HG03064 (cell line): Measurements from ENCODE around the gene CDK16.

Source experiments
- ATAC-seq: cut with Tn5 transposase; IDR thresholded peaks from one replicate; pipeline ENCODE4 v1.9.1; 2021; ENCODE audit warnings: low read depth; ENCODE audit not compliant: unreplicated experiment

CDK16 gene

GRCh38 chrX:47226071-47226470, 7.6 kb downstream of the CDK16 start:
- ATAC-seq: no peak

- no peak for ATAC-seq
Observed at GRCh38 chrX:47226531-47227333, 8.3 kb downstream of the CDK16 start.

DNA sequence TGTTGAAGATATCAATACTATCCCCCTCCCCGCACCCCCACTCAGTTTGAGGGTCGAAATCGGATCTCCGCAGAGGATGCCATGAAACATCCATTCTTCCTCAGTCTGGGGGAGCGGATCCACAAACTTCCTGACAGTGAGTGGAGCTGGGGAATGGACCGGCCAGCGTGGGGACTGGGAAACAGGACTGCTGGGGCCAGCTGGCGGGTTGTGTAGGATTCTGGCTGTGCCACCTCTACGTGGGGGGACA, 8.8 kb downstream of the CDK16 start:
- ATAC-seq: no peak

- no peak for ATAC-seq
Observed at GRCh38 chrX:47228550-47229270, 10.2 kb downstream of the CDK16 start.

GRCh38 chrX:47229427-47229826, 10.9 kb downstream of the CDK16 start:
- no peak for ATAC-seq

DNA sequence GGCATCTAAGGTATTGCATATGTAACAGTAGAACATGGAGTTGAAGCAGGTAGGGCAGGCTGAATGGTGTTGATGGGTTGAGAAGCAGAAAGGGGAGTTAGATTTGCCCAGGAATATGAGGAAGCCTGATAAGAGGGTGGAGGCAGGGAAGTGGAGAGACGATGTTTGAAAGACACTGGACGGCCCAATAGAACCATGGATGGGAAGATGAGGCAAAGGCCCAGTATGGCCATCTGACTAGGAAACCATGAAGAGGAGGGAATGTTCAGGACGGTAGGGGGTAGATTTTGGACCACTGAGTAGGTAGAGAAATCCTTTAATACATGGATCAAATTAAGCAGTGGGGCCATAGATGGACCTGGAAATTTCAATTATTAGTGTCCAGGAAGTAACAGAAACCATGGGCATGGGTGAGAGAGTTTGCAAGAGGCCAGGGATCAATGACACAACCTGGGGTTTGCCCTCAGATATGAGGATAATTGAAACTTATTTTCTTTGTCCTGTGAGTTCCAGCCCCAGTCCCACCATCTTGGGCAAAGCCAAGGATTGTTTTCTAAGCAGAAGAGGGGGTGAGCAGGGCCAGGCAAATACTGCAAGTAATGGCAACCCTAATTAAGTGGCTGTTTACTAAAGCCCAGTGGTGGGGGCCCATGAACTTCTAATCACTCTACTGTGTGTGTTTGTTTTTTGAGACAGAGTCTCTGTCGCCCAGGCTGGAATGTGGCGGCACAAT, 11.8 kb downstream of the CDK16 start:
- no peak for ATAC-seq

- ATAC-seq: no peak
Observed at GRCh38 chrX:47231167-47231566, 12.7 kb downstream of the CDK16 start.

DNA sequence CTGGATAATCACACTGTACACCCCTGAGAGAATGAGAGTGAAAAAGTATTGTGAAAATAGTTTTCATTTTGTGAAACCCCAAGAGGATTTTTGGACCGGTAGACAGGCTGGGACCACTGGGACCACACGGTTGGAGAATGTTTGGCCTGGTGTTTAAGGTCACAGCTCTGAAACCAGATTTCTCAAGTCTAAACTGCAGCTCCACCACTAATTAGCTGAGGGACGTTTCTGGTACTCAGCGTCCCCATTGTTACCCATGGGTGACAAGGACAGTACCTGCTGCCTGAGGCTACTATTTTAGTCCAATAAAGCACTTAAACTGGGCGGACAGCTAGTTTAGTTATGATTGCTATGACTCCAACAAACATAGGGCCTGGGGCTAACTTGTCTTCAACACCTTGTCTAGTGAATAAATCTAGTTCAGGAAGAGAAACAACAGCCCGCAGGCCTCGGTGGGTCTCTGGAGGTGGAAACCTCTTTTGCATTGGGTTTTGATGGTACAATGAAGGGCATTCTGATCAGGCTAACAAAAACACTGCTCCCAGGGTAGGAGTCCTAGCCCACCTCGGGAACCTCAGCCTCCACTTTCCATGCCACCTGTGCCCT, 13.8 kb downstream of the CDK16 start:
- ATAC-seq: no peak

GRCh38 chrX:47232803-47233332, 14.4 kb downstream of the CDK16 start, which contains the start of gene USP11:
Gene USP11 (plus strand): TSS chrX:47233009. CDS start chrX:47233044, 35 bp downstream.
- ATAC-seq: no peak

GRCh38 chrX:47233333-47234113, 15.0 kb downstream of the CDK16 start:
- peak; percentile 74 for ATAC-seq

DNA sequence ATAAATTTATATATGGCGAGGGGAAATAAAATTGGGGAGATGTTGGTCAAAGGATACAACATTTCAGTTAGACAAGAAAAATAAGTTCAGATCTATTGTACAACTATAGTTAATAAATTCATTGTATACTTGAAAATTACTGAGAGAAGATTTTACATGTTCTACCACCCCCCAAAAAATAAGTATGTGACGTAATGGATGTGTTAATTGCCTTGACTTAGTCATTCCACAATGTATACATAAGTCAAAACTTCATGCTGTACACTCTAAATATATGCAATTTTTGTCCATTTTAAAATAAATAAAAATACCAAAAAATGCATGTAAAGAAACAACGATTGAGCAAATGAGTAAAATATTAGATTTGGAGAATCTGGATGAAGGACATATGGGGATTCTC, 16.1 kb downstream of the CDK16 start:
- no peak for ATAC-seq

DNA sequence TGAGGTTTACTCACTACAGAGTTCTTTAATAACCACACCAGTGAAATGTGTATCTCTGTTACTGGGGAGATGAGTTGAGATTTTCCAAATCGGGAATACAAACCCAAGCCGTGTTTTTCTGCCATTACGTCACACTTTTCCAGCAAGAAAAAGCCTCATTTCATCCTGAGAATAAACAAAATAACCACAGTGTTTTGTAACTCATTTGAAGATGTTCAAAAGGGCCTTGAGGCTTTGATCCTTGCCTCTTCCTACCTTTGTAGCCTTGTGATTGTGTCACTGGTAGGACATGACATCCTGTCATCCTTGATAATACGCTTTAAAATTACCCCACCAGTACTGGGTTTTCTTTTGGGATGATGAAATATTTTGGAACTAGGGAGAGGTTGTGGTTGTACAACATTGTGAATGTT, 17.2 kb downstream of the CDK16 start:
- no peak for ATAC-seq

DNA sequence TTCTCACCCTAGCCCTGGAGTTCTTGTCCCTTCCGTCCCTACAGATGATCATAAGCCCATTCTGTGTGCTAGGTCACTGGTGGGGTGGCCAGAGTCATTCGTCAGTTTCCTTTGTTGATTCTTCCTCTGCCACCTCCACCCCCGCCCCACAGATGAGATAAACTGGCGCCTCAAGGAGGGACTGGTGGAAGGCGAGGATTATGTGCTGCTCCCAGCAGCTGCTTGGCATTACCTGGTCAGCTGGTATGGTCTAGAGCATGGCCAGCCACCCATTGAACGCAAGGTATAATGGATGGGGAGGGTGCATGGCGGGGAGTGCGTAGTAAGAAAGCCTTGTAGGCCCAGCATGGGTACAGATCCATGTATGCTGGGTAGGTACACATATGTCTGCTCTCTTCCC, 20.7 kb downstream of the CDK16 start:
- ATAC-seq: no peak

DNA sequence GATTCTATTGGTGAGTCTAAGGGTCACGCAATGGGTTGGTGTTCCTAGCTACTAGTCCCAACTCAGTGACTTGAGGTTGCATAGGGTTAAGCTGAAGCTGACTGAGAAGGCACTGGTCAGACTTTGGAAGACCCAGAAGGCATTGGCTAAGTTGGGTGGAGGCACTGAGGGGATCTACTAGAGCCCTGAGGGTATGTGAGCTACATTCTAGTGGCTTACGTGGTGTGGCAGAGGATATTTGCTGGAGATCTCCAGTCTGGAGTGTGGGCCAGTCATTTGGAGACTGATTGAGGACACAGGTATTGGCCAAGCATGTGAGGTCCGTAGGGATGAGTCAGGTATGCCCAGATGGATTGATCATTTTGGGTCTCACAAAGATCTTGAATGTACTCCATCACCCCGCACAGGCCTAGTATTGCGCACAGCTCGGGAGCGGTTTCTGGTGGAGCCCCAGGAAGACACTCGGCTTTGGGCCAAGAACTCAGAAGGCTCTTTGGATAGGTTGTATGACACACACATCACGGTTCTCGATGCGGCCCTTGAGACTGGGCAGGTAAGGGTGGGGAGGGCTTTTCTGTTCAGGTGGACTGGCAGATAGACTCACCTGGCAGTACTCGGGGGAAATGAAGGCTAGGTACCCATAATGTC, 21.5 kb downstream of the CDK16 start:
- no peak for ATAC-seq

- no peak for ATAC-seq
Observed at GRCh38 chrX:47240619-47241018, 22.1 kb downstream of the CDK16 start.

DNA sequence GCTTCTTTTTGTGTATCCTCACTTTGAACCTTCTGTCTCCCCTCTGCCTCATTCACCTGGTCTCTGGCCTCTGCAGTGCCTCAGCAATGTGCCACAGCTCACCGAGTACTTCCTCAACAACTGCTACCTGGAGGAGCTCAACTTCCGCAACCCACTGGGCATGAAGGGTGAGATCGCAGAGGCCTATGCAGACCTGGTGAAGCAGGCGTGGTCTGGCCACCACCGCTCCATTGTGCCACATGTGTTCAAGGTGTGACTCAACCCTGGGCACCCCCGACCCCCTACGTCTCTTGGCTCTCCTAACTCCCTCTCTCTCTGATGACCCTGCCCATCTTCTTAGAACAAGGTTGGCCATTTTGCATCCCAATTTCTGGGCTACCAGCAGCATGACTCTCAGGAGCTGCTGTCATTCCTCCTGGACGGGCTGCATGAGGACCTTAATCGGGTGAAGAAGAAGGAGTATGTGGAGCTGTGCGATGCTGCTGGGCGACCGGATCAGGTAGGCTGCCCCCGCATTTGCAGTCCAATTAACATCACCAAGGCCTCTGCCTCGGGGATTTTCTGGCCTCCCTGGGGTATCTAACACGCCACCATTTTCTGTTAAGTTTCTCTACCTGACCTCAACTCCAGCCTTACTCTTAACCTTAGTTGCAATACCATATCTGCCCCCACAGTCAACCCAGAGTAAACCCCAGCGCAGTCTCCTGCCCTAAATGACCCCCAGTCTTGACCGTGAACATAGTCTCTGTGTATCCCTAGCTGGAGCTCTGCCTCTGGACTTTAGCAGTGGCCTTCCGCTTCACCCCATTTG, 22.9 kb downstream of the CDK16 start:
- ATAC-seq: no peak

- no peak for ATAC-seq
Observed at GRCh38 chrX:47242321-47242720, 23.8 kb downstream of the CDK16 start.

DNA sequence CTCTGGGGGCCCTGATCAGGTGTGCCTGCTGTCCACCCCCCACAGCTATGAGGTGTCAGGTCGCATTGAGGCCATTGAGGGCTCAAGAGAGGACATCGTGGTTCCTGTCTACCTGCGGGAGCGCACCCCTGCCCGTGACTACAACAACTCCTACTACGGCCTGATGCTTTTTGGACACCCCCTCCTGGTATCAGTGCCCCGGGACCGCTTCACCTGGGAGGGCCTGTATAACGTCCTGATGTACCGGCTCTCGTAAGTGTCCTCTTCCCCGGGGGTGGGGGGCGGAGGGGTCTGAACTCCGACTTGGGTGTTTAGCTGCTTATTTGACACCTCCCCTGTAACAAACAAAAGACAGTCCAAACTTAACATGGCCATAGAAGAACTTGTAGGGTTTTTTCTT, 24.9 kb downstream of the CDK16 start:
- ATAC-seq: no peak

DNA sequence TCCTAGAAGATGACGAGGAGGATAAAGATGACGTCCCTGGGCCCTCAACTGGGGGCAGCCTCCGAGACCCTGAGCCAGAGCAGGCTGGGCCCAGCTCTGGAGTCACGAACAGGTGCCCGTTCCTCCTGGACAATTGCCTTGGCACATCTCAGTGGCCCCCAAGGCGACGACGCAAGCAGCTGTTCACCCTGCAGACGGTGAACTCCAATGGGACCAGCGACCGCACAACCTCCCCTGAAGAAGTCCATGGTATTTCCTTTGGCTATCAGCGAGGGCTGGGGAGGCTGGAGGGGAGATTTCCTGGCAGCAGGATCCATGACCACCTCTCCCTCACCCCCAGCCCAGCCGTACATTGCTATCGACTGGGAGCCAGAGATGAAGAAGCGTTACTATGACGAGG, 26.2 kb downstream of the CDK16 start:
- no peak for ATAC-seq
